ENCODE data around the gene KRTAP6-1.

KRTAP6-1 gene

GRCh38 chr21:30613836-30614235 lies at the start of gene KRTAP6-1:
TSS of gene KRTAP6-1 (minus strand) at chr21:30613930. CDS start at chr21:30613904, 26 bp downstream.
- no peak for DNase-seq

- no peak for DNase-seq
Measured at GRCh38 chr21:30652891-30653290, 39.2 kb upstream of the KRTAP6-1 start.

- DNase-seq: no peak
Measured at GRCh38 chr21:30646904-30647414, 33.2 kb upstream of the KRTAP6-1 start.

- no peak for DNase-seq
Measured at GRCh38 chr21:30642564-30642963, 28.8 kb upstream of the KRTAP6-1 start, which contains the start of gene KRTAP20-3. TSS of gene KRTAP20-3 (plus strand) at chr21:30642864.

- no peak for DNase-seq
Measured at GRCh38 chr21:30638686-30639085, 25.0 kb upstream of the KRTAP6-1 start.

- DNase-seq: no peak
Measured at GRCh38 chr21:30634906-30635305, 21.2 kb upstream of the KRTAP6-1 start, which contains the start of gene KRTAP20-2. TSS of gene KRTAP20-2 (plus strand) at chr21:30635206. CDS start at chr21:30635264, 58 bp downstream.

GRCh38 chr21:30629200-30629599 lies 15.5 kb upstream of the KRTAP6-1 start:
- DNase-seq: no peak

GRCh38 chr21:30628109-30628508 lies 14.4 kb upstream of the KRTAP6-1 start:
- no peak for DNase-seq

- no peak for DNase-seq
Measured at GRCh38 chr21:30625449-30626165, 11.9 kb upstream of the KRTAP6-1 start.

GRCh38 chr21:30623362-30623761 lies 9.6 kb upstream of the KRTAP6-1 start:
- no peak for DNase-seq

- no peak for DNase-seq
Measured at GRCh38 chr21:30620522-30620921, 6.8 kb upstream of the KRTAP6-1 start, which contains the start of gene KRTAP20-4. TSS of gene KRTAP20-4 (plus strand) at chr21:30620627.

- DNase-seq: no peak
Measured at GRCh38 chr21:30620080-30620479, 6.3 kb upstream of the KRTAP6-1 start.

- no peak for DNase-seq
Measured at GRCh38 chr21:30616125-30616524, 2.4 kb upstream of the KRTAP6-1 start, which contains the start of gene KRTAP20-1. TSS of gene KRTAP20-1 (plus strand) at chr21:30616425. CDS start at chr21:30616455, 30 bp downstream.

GRCh38 chr21:30615199-30615598 lies 1.5 kb upstream of the KRTAP6-1 start:
- DNase-seq: no peak

- no peak for DNase-seq
Measured at GRCh38 chr21:30612132-30612531, 1.6 kb downstream of the KRTAP6-1 start.

GRCh38 chr21:30605968-30606367 lies 7.8 kb downstream of the KRTAP6-1 start:
- no peak for DNase-seq

- DNase-seq: no peak
Measured at GRCh38 chr21:30600787-30601186, 12.9 kb downstream of the KRTAP6-1 start, which contains the start of gene KRTAP22-1. TSS of gene KRTAP22-1 (plus strand) at chr21:30601087.

- DNase-seq: no peak
Measured at GRCh38 chr21:30598802-30599201, 14.9 kb downstream of the KRTAP6-1 start, which contains the start of gene KRTAP6-2. TSS of gene KRTAP6-2 (minus strand) at chr21:30598902. CDS start at chr21:30598874, 28 bp downstream.

- DNase-seq: no peak
Measured at GRCh38 chr21:30592140-30592539, 21.6 kb downstream of the KRTAP6-1 start, which contains the start of gene KRTAP6-3. TSS of gene KRTAP6-3 (plus strand) at chr21:30592440. CDS start at chr21:30592446, 6 bp downstream.

- no peak for DNase-seq
Measured at GRCh38 chr21:30590297-30590696, 23.4 kb downstream of the KRTAP6-1 start, which contains the start of gene KRTAP22-2. TSS of gene KRTAP22-2 (minus strand) at chr21:30590397.

- no peak for DNase-seq
Measured at GRCh38 chr21:30582870-30583269, 30.9 kb downstream of the KRTAP6-1 start.

GRCh38 chr21:30580132-30580531 lies 33.6 kb downstream of the KRTAP6-1 start:
- no peak for DNase-seq

GRCh38 chr21:30579346-30579745 lies 34.4 kb downstream of the KRTAP6-1 start:
- DNase-seq: no peak

GRCh38 chr21:30577766-30578165 lies 36.0 kb downstream of the KRTAP6-1 start:
- DNase-seq: no peak
